IPS-18a (cell line): Measurements from ENCODE around the gene EEF2K.

Experiments used
- H3K27ac ChIP-seq: one replicate; pipeline ENCODE4 v1.5.1; 2013; ENCODE audit warnings: low read length
- H3K27me3 ChIP-seq: one replicate; pipeline ENCODE4 v1.6.1; 2013; ENCODE audit warnings: mild to moderate bottlenecking, low read length; ENCODE audit not compliant: control insufficient read depth, insufficient read depth
- H3K36me3 ChIP-seq: one replicate; pipeline ENCODE4 v1.6.1; 2013; ENCODE audit warnings: low read depth, low read length; ENCODE audit not compliant: control insufficient read depth
- H3K4me1 ChIP-seq: one replicate; pipeline ENCODE4 v1.6.1; 2013; ENCODE audit warnings: low read depth, low read length; ENCODE audit not compliant: control insufficient read depth
- H3K4me3 ChIP-seq: one replicate; pipeline ENCODE4 v1.5.1; 2013; ENCODE audit warnings: low read length
- H3K9ac ChIP-seq: one replicate; pipeline ENCODE4 v1.6.1; 2013; ENCODE audit warnings: mild to moderate bottlenecking, low read length, moderate library complexity
- H3K9me3 ChIP-seq: one replicate; pipeline ENCODE4 v1.6.1; 2013; ENCODE audit warnings: low read depth, low read length; ENCODE audit not compliant: control insufficient read depth

EEF2K gene

DNA sequence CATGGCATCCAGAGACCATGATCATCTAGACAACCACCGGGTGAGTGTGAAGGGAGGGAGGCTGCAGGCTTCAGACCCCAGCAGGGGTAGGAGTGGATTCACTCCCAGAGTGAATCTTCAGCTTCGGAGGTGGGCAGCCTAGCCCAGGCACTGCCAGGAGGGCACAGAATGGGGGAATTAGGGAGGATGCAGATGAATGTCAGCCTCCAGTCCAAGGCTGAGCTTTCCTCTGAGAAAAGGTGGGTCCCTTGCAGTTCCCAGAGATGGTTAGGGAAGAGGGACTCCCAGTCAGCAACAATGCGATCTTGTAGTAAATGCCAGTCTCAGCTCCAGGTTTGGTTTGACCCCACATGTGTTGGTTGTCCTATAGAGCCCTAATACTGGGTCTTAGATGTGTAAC, 54.4 kb downstream of the EEF2K start:
- H3K36me3 ChIP-seq = peaks cover 33% of the 10 kb centered on the region
- no peak overlapping the region for H3K9ac ChIP-seq
- H3K27ac ChIP-seq = no peak overlapping the region
- no peak overlapping the region for H3K4me3 ChIP-seq
- H3K4me1 ChIP-seq = no peaks in the 10 kb centered on the region
- no peaks in the 10 kb centered on the region for H3K27me3 ChIP-seq
- H3K9me3 ChIP-seq = peaks cover under 1% of the 10 kb centered on the region

DNA sequence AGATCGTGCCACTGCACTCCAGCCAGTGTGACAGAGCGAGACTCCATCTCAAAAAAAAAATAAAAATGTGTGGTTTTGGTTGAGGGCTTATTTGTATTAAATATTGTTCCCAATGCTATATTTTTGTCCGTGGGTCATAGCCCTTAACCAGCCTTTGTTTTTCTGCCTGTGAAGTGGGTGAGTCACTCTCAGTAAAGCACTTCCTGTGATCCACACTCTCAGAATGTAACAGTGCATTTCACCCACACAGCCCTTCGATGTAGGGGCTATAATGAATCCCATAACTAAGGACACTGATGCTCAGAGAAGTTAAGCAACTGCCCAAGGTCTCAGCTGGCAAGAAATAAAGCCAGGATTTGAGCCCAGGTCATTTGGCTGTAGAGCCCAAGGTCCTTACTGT, 56.4 kb downstream of the EEF2K start:
- Histone ChIP-seq H3K4me3 (no peak overlapping the region), H3K27ac (no peak overlapping the region), H3K4me1 (no peaks in the 10 kb centered on the region), H3K9ac (no peak overlapping the region), H3K27me3 (no peaks in the 10 kb centered on the region), H3K9me3 (no peaks in the 10 kb centered on the region), H3K36me3 (peaks cover 24% of the 10 kb centered on the region)

DNA sequence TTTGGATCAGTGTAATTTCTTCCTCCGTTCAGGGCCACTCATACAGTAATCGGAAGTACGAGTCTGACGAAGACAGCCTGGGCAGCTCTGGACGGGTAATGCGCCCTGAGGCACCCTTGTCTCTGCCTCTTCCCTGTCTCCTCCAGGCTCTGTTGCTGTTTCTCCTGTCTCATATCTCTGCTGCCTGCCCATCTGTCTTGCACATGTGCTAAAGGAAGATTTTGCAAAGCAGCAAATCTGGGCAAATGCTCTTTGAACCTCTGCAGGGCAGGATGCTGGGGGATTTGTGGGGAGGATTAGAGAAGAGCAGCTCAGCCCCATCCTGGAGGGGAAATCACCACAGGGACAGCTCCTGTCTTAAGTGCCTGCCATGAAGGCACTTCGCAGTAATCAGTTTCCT, 58.7 kb downstream of the EEF2K start:
- Histone ChIP-seq H3K4me1 (no peaks in the 10 kb centered on the region), H3K9me3 (no peaks in the 10 kb centered on the region), H3K9ac (no peak overlapping the region), H3K27me3 (no peaks in the 10 kb centered on the region), H3K27ac (no peak overlapping the region), H3K4me3 (no peak overlapping the region), H3K36me3 (peaks cover 7% of the 10 kb centered on the region)

DNA sequence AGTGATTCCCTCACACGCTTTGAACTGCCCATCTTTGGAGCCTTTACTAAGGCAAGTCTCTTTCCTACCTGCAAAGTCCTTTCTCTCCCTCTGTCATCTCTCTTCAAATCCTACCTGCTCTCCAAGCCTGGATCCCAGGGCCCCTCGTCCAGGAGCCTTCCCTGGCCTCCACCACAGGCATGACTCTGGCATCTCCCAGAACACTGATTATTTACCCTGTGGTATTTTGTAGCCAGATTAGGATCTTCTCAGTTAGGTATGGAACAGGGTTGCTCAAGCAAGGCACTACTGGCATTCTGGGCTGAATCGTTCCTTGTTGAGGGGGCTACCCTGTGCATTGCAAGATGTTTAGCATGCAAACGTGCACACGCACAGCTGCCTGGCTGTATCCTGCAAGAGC, 59.3 kb downstream of the EEF2K start:
- Histone ChIP-seq H3K9me3 (no peaks in the 10 kb centered on the region), H3K36me3 (peaks cover 2% of the 10 kb centered on the region), H3K27ac (no peak overlapping the region), H3K9ac (no peak overlapping the region), H3K27me3 (no peaks in the 10 kb centered on the region), H3K4me1 (no peaks in the 10 kb centered on the region), H3K4me3 (no peak overlapping the region)

DNA sequence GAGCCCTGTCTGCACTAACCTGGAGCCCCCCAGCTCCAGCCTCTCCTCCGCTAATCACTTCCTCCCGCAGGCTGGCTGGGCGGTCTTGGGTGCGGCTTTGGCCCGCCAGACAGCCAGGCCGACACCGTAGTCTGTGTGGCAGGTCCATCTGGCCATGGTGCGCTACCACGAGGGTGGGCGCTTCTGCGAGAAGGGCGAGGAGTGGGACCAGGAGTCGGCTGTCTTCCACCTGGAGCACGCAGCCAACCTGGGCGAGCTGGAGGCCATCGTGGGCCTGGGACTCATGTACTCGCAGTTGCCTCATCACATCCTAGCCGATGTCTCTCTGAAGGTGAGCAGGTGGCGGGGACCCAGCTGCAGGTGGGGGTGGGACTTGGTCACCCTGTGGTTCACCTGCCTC, 60.5 kb downstream of the EEF2K start:
- Histone ChIP-seq H3K9ac (no peak overlapping the region), H3K36me3 (no peaks in the 10 kb centered on the region), H3K27me3 (no peaks in the 10 kb centered on the region), H3K9me3 (no peaks in the 10 kb centered on the region), H3K27ac (no peak overlapping the region), H3K4me3 (no peak overlapping the region), H3K4me1 (no peaks in the 10 kb centered on the region)

DNA sequence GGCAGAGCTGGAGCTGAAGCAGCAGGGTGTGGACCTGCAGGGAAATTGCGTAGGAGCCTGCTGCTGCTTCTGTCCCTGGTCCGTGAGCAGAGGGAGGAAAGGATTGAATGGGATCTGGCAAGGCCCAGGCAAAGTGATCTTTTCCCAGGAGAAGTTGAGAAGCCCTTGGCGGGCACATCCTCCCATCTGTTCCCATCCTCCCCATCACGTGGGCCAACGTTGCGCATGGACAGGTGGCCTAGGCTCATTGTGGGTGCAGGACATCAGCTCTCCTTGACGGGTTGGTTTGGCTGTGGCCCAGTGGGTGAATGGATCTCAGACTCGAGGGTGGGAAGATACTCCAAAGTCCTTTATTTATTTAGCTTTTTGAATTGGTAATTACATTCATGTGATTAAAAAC, 61.7 kb downstream of the EEF2K start:
- H3K9ac ChIP-seq = no peak overlapping the region
- H3K36me3 ChIP-seq = no peaks in the 10 kb centered on the region
- H3K4me3 ChIP-seq = no peak overlapping the region
- H3K27ac ChIP-seq = no peak overlapping the region
- no peaks in the 10 kb centered on the region for H3K27me3 ChIP-seq
- no peaks in the 10 kb centered on the region for H3K9me3 ChIP-seq
- no peaks in the 10 kb centered on the region for H3K4me1 ChIP-seq

DNA sequence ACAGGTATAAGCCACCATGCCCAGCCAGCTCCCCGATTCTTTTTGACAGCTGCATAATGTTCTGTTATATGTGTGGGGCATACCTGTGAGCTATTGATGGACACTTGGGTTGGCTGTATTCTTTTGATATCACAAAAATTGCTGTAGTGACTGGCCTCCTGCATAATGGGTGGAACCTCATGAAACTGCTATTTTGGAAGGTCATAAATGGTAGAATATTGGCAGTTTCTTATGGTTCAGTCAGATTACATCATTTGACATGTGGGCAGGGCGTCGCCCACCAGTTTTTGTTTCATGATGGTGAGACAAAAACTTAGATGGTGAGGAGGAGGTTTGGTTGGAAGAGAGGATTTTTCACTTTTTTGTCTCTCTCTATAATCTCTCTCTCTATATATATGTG, 64.4 kb downstream of the EEF2K start:
- peaks cover 6% of the 10 kb centered on the region for H3K36me3 ChIP-seq
- no peak overlapping the region for H3K9ac ChIP-seq
- no peaks in the 10 kb centered on the region for H3K27me3 ChIP-seq
- no peak overlapping the region for H3K27ac ChIP-seq
- no peaks in the 10 kb centered on the region for H3K4me1 ChIP-seq
- H3K4me3 ChIP-seq = no peak overlapping the region
- no peaks in the 10 kb centered on the region for H3K9me3 ChIP-seq

DNA sequence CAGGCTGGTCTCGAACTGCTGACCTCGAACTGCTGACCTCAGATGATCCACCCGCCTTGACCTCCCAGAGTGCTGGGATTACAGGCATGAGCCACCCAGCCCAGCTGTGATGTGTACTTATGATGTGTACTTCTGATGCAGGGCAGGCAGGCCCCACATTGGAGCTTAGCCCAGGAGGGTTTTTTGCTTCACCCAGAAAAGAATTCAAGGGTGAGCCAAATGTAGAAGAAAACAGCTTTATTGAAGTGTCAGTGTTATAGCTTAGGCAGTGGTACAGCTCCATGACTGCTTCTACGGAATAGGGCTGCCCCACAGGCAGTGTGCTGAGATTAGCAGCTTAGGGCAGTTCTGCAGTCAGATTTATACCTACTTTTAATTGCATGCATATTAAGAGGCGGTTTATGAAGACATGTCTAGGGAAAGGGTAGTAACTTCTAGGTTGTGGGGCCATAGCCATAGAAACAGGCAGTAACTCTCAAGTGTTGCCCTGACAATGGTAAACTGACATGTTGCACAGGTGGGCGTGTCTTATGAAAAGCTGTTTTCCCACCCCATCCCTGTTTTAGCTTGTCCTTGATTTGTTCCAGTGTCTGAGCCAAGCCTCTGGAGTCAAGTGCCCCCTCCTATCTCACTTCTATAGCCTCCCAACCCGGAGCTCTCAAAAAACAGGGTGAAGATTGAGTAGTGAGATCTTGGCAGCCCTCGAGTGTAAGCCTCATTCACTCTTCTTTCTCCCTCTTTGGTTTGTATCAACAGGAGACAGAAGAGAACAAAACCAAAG, 67.0 kb downstream of the EEF2K start:
- no peaks in the 10 kb centered on the region for H3K9me3 ChIP-seq
- no peak overlapping the region for H3K27ac ChIP-seq
- H3K9ac ChIP-seq = no peak overlapping the region
- H3K4me3 ChIP-seq = no peak overlapping the region
- H3K27me3 ChIP-seq = no peaks in the 10 kb centered on the region
- H3K4me1 ChIP-seq = no peaks in the 10 kb centered on the region
- peaks cover 6% of the 10 kb centered on the region for H3K36me3 ChIP-seq

DNA sequence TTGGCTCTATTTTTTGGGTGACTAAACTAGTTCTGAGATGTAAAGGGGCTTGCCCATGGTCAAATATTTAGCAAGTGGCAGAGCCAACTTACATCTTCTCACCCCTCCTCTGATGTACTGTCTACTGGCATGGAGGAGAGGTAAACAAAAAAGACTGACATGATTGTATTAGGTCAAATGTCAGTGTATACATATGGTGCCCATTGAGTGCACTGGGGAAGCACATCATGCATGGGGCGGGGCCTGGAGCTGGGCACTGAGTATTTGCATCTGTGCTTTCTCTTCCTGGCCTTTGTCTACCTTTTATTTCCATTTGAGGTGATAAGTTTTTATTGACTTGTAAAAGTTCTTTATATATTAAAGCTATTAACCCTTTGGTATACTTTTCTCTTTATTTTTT, 68.8 kb downstream of the EEF2K start:
- no peak overlapping the region for H3K9ac ChIP-seq
- no peak overlapping the region for H3K27ac ChIP-seq
- no peaks in the 10 kb centered on the region for H3K27me3 ChIP-seq
- no peak overlapping the region for H3K4me3 ChIP-seq
- H3K9me3 ChIP-seq = no peaks in the 10 kb centered on the region
- H3K36me3 ChIP-seq = peaks cover 6% of the 10 kb centered on the region
- H3K4me1 ChIP-seq = no peaks in the 10 kb centered on the region

DNA sequence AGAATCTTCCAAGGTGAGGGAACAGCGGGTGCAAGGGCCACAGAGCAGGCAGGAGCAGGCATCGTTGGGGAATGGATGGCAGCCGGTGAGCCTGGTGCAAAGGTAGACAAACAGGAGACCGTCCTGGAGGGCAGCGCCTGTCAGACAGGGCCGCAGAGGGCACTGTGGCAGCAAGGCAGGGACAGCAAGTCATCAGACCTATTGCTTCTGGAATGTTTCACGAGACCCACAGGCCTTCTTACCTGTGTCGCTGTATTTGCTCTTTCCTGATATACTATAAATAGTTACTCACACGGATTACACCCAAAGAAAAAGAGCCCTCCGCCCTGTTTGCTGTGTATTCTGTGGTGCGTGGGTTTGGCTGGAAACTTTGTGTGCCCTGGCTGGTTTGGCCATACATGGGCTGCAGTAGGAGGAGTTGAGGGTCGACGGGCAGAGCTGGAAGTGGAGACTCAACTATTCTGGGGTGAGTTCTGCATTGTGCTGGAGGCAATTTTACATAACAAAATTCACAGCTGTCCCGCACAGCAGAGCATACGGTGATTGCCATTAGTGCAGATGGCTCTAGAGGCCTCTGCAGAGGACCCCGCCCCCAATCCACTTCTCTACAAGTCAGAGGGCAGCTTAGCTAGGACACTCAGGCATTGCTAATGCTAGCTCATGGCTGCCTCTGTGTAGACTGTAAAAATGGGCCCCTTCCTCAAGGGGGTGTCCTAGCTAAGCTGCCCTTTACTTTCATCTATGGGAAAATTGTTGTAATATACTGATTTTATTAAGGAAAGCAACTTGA, 72.6 kb downstream of the EEF2K start:
- no peak overlapping the region for H3K27ac ChIP-seq
- peaks cover 9% of the 10 kb centered on the region for H3K36me3 ChIP-seq
- H3K4me3 ChIP-seq = no peak overlapping the region
- no peaks in the 10 kb centered on the region for H3K27me3 ChIP-seq
- no peaks in the 10 kb centered on the region for H3K4me1 ChIP-seq
- no peak overlapping the region for H3K9ac ChIP-seq
- H3K9me3 ChIP-seq = no peaks in the 10 kb centered on the region

DNA sequence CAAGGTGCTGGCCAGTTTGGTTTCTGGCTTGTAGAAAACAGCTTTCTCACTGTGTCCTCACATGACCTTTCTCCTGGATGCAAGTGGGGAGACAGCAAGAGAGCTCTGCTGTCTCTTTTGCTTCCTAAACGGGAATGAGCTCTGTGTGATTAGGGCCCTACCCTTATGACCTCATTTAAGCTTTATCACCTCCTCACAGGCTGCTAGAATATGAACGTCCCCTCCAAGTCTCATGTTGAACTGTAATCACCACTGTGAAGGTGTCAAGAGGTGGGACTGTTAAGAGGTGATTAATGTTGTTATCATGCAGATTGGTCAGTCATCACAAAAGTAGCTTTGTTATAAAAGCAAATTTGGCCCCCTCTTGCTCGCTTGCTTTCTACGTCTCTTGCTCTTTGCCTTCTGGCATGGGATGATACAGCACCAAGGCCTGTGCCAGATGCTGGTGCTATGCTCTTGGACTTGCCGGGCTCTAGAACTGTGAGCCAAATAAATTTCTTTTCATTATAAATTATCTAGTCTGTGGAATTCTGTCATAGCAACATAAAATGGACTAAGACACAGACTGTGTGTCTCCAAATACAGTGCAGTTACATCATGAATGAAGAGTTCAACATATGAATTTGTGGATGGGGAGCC, 76.3 kb downstream of the EEF2K start:
- H3K27me3 ChIP-seq = no peaks in the 10 kb centered on the region
- H3K9me3 ChIP-seq = no peaks in the 10 kb centered on the region
- peaks cover 6% of the 10 kb centered on the region for H3K36me3 ChIP-seq
- no peak overlapping the region for H3K4me3 ChIP-seq
- peaks cover 7% of the 10 kb centered on the region for H3K4me1 ChIP-seq
- H3K27ac ChIP-seq = no peak overlapping the region
- no peak overlapping the region for H3K9ac ChIP-seq
